Prostate gland (tissue), 2 donors: Measurements from ENCODE around the gene RNH1. TPM values are rescaled to one million over a fixed set of nuclear protein-coding genes. Genes with fewer than 3 reads are reported as not detected.

Experiments
- DNase-seq: peaks from one replicate; pipeline ENCODE4 v3.0.0-alpha.2; 2019; ENCODE audit warnings: low spot score
- H3K27ac ChIP-seq, 2 donors: fragments of 200-600 bp; sonication (generic); 2 replicates each; pipeline ENCODE4 v1.5.1; 2017 to 2019
- H3K27me3 ChIP-seq: fragments of 200-600 bp; sonication (generic); replicated peaks from 2 replicates; pipeline ENCODE4 v1.5.1; 2019; ENCODE audit not compliant: insufficient read depth
- H3K36me3 ChIP-seq, 2 donors: fragments of 200-600 bp; sonication (generic); 1 replicate in 1 of 2; 2 replicates in 1 of 2; pipeline versions ENCODE4 v1.5.1 to v1.8.1; 2017 to 2019
- H3K4me1 ChIP-seq: fragments of 200-600 bp; sonication (generic); replicated peaks from 2 replicates; pipeline ENCODE4 v1.5.1; 2019
- H3K4me3 ChIP-seq, 2 donors: fragments of 200-600 bp; sonication (generic); 2 replicates each; pipeline ENCODE4 v1.5.1; 2017 to 2019
- H3K9me3 ChIP-seq: fragments of 200-600 bp; sonication (generic); 2 replicates; pipeline ENCODE4 v1.5.1; 2017
- POLR2A ChIP-seq: fragments of 450-650 bp; IDR thresholded peaks from one replicate; pipeline ENCODE4 v1.6.1; 2016; ENCODE audit warnings: antibody characterized with exemption, mild to moderate bottlenecking
- POLR2AphosphoS5 ChIP-seq: sonication (generic); formaldehyde crosslinking; IDR thresholded peaks from one replicate; pipeline ENCODE4 v1.6.1; 2017; ENCODE audit warnings: antibody characterized with exemption
- WGBS: methylation state at CpG from one replicate; pipeline ENCODE4 v1.1.5; 2018; 5-methylcytosine and 5-hydroxymethylcytosine counted together
- intact Hi-C: fragments of 100-400 bp; cut with DNase I; formaldehyde crosslinking; loops from one replicate; pipeline ENCODE4 v1.14.2; 2022
- total RNA-seq, 2 donors: library from RNA; depleted of rRNA; stranded (reverse); fragments of >200 nt; gene quantifications; one replicate each; pipeline ENCODE4 v1.1.0, GENCODE V29; 2016
- TF ChIP-seq, protein P1 (sequence below), 4 experiments: fragments of 200-600 bp in 2 of 4; fragments of 450-650 bp in 2 of 4; sonication (generic) in 2 of 4; IDR thresholded peaks; 1 replicate in 3 of 4; 2 replicates in 1 of 4; pipeline ENCODE4 v1.5.1; 2016 to 2019; ENCODE audit warnings: antibody characterized with exemption in 4 of 4, mild to moderate bottlenecking in 2 of 4, moderate library complexity in 2 of 4

The RNH1 gene
- total RNA-seq, 2 donors from 2014 or later: 221 to 272 TPM

GRCh38 chr11:452916-453527 lies 54.0 kb downstream of the RNH1 start:
- TF ChIP-seq, protein P1, sequence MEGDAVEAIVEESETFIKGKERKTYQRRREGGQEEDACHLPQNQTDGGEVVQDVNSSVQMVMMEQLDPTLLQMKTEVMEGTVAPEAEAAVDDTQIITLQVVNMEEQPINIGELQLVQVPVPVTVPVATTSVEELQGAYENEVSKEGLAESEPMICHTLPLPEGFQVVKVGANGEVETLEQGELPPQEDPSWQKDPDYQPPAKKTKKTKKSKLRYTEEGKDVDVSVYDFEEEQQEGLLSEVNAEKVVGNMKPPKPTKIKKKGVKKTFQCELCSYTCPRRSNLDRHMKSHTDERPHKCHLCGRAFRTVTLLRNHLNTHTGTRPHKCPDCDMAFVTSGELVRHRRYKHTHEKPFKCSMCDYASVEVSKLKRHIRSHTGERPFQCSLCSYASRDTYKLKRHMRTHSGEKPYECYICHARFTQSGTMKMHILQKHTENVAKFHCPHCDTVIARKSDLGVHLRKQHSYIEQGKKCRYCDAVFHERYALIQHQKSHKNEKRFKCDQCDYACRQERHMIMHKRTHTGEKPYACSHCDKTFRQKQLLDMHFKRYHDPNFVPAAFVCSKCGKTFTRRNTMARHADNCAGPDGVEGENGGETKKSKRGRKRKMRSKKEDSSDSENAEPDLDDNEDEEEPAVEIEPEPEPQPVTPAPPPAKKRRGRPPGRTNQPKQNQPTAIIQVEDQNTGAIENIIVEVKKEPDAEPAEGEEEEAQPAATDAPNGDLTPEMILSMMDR (IDR thresholded peaks at IDR 0.05): no peak
- no peak for TF ChIP-seq POLR2AphosphoS5
- no peak for TF ChIP-seq POLR2A
- WGBS: 89% methylated on average over 19 of the region's 19 CpGs
- intact Hi-C loops: loop anchor here (5.0 kb wide), 2 partner anchors 64 to 146 kb away; partner anchors contain the start of gene IFITM2

GRCh38 chr11:452203-452744 lies 54.8 kb downstream of the RNH1 start:
- WGBS: 85% methylated on average over 12 of the region's 12 CpGs
- no peaks in the 10 kb centered on the region for H3K9me3 ChIP-seq
- intact Hi-C loops: loop anchor here (5.0 kb wide), 2 partner anchors 65 to 145 kb away; partner anchors contain the start of gene IFITM2
- H3K27ac ChIP-seq: no peak overlapping the region
- DNase-seq: no peak
- no peaks in the 10 kb centered on the region for H3K36me3 ChIP-seq
- TF ChIP-seq POLR2AphosphoS5 (no peak), POLR2A (no peak)
- TF ChIP-seq, protein P1 (IDR thresholded peaks at IDR 0.05): no peak
- H3K4me3 ChIP-seq: no peak overlapping the region
- peaks cover 6% of the 10 kb centered on the region for H3K4me1 ChIP-seq
- no peaks in the 10 kb centered on the region for H3K27me3 ChIP-seq

More at GRCh38 chr11:452916-453527, 54.0 kb downstream of the RNH1 start:
- DNase-seq: no peak
- Histone ChIP-seq H3K27me3 (no peaks in the 10 kb centered on the region), H3K4me3 (no peak overlapping the region), H3K9me3 (no peaks in the 10 kb centered on the region), H3K36me3 (no peaks in the 10 kb centered on the region), H3K4me1 (peaks cover 6% of the 10 kb centered on the region), H3K27ac (no peak overlapping the region)

GRCh38 chr11:451738-452137 lies 55.3 kb downstream of the RNH1 start:
- Histone ChIP-seq H3K4me1 (peaks cover 6% of the 10 kb centered on the region), H3K9me3 (no peaks in the 10 kb centered on the region), H3K27me3 (no peaks in the 10 kb centered on the region), H3K36me3 (no peaks in the 10 kb centered on the region), H3K27ac (no peak overlapping the region), H3K4me3 (no peak overlapping the region)
- intact Hi-C loops: loop anchor here (5.0 kb wide), 2 partner anchors 66 to 144 kb away; partner anchors contain the start of gene IFITM2
- DNase-seq: no peak
- WGBS: 82% methylated on average over 14 of the region's 14 CpGs
- no peak for TF ChIP-seq POLR2A
- TF ChIP-seq, protein P1 (IDR thresholded peaks at IDR 0.05): no peak
- TF ChIP-seq POLR2AphosphoS5: no peak

GRCh38 chr11:450809-451451 lies 56.1 kb downstream of the RNH1 start:
- peak overlapping the region; percentile 95 to 96 for H3K4me3 ChIP-seq
- no peaks in the 10 kb centered on the region for H3K36me3 ChIP-seq
- no peaks in the 10 kb centered on the region for H3K9me3 ChIP-seq
- peak overlapping the region; percentile 73 to 94 for H3K27ac ChIP-seq
- H3K4me1 ChIP-seq: peaks cover 6% of the 10 kb centered on the region
- 3% methylated on average over 42 of the region's 46 CpGs for WGBS
- intact Hi-C loops: loop anchor here (5.0 kb wide), 2 partner anchors 66 to 144 kb away; partner anchors contain the start of gene IFITM2
- DNase-seq: peak; percentile 69
- no peaks in the 10 kb centered on the region for H3K27me3 ChIP-seq
- peak; percentile 59 for TF ChIP-seq POLR2AphosphoS5
- TF ChIP-seq, protein P1 (IDR thresholded peaks at IDR 0.05): peak in 2 of 4 experiments; percentile 31 to 48
- no peak for TF ChIP-seq POLR2A
